Measurements from ENCODE around the gene CUBN. TPM values are rescaled to one million over a fixed set of nuclear protein-coding genes. Genes with fewer than 3 reads are reported as not detected.

Gene CUBN
- total and polyA plus RNA-seq, 10 of the 15 experiments (the other 5 are each of a cell fraction or from before 2014, with no cell fraction given), result under 0.01 to 0.14 (median 0.02) TPM; not detected in 6

- CTCF ChIA-PET, result no interaction called here
- WGBS (ENCODE audit: insufficient coverage, insufficient replicate concordance, low lambda C conversion rate, missing lambda C conversion rate), result 44% methylated on average over 3 of the region's 3 CpGs
- Histone ChIP-seq H3K9me3 (replicated peaks; ENCODE audit: control insufficient read depth, insufficient read depth, low read length) (no peaks in the 10 kb centered on the region), H3K9ac (ENCODE audit: control insufficient read depth, insufficient read depth, low read length) (no peak overlapping the region), H3K36me3 (ENCODE audit: control insufficient read depth in 2 of 2, insufficient read depth in 2 of 2, low read length in 1 of 2) (no peaks in the 10 kb centered on the region), H4K20me1 (ENCODE audit: control insufficient read depth, insufficient read depth) (no peaks in the 10 kb centered on the region), H3K79me2 (ENCODE audit: control insufficient read depth, insufficient read depth, low read length) (no peaks in the 10 kb centered on the region), H3K4me3 (no peak overlapping the region), H3K27ac (ENCODE audit: control insufficient read depth, insufficient read depth) (no peak overlapping the region), H3K4me2 (ENCODE audit: control insufficient read depth, insufficient read depth) (no peak overlapping the region), H2AFZ (ENCODE audit: control insufficient read depth, low read depth, low read length) (no peak overlapping the region), H3K4me1 (ENCODE audit: control insufficient read depth, insufficient read depth, low read length) (no peaks in the 10 kb centered on the region), H3K27me3 (replicated peaks in 1 of 2; ENCODE audit: control insufficient read depth in 2 of 2, insufficient read depth in 2 of 2, low read length in 1 of 2) (no peaks in the 10 kb centered on the region)
- no peak for ATAC-seq
- RAD21 ChIA-PET (ENCODE audit: unreplicated experiment), result no interaction called here
- DNase-seq (ENCODE audit: low read depth, low spot score), result no peak
- FAIRE-seq, result no peak
- in situ Hi-C loops (cut with MboI), result no loop called here
- BruUV-seq (replicated peaks), result no TSS peak
- intact Hi-C loops (cut with micrococcal nuclease; ENCODE audit: unreplicated experiment), result no loop called here
- SMC1A ChIA-PET (ENCODE audit: uncharacterized antibody, unreplicated experiment), result no interaction called here
- no peak for TF ChIP-seq CREB1 (IDR thresholded peaks at IDR 0.05; ENCODE audit: low read depth)
- no peak for TF ChIP-seq CBX3 (IDR thresholded peaks at IDR 0.05; ENCODE audit: borderline replicate concordance, low read depth)
- TF ChIP-seq USF1 (IDR thresholded peaks at IDR 0.05; ENCODE audit: borderline replicate concordance, extremely low read length, insufficient read depth, low read depth, low read length), result no peak
- TF ChIP-seq SMARCA5 (IDR thresholded peaks at IDR 0.05), result no peak
- POLR2A ChIA-PET, result no interaction called here
Measured at GRCh38 chr10:17143055-17143690, 13.6 kb upstream of the CUBN start.

GRCh38 chr10:17141504-17142229 is 12.1 kb upstream of the CUBN start:
- Histone ChIP-seq H3K9me3 (replicated peaks; ENCODE audit: control insufficient read depth, insufficient read depth, low read length) (no peaks in the 10 kb centered on the region), H2AFZ (ENCODE audit: control insufficient read depth, low read depth, low read length) (no peak overlapping the region), H4K20me1 (ENCODE audit: control insufficient read depth, insufficient read depth) (no peaks in the 10 kb centered on the region), H3K4me2 (ENCODE audit: control insufficient read depth, insufficient read depth) (no peak overlapping the region), H3K79me2 (ENCODE audit: control insufficient read depth, insufficient read depth, low read length) (no peaks in the 10 kb centered on the region), H3K4me3 (no peak overlapping the region), H3K27ac (ENCODE audit: control insufficient read depth, insufficient read depth) (no peak overlapping the region), H3K9ac (ENCODE audit: control insufficient read depth, insufficient read depth, low read length) (no peak overlapping the region), H3K4me1 (ENCODE audit: control insufficient read depth, insufficient read depth, low read length) (no peaks in the 10 kb centered on the region), H3K27me3 (replicated peaks in 1 of 2; ENCODE audit: control insufficient read depth in 2 of 2, insufficient read depth in 2 of 2, low read length in 1 of 2) (no peaks in the 10 kb centered on the region), H3K36me3 (ENCODE audit: control insufficient read depth in 2 of 2, insufficient read depth in 2 of 2, low read length in 1 of 2) (no peaks in the 10 kb centered on the region)
- CTCF ChIA-PET, result no interaction called here
- RAD21 ChIA-PET (ENCODE audit: unreplicated experiment), result no interaction called here
- intact Hi-C loops (cut with micrococcal nuclease; ENCODE audit: unreplicated experiment), result no loop called here
- SMC1A ChIA-PET (ENCODE audit: uncharacterized antibody, unreplicated experiment), result interaction anchor here (0.6 kb wide), 1 partner anchor 105 kb away, joined by 3 read pairs; no protein-coding TSS in a partner anchor
- WGBS (ENCODE audit: insufficient coverage, insufficient replicate concordance, low lambda C conversion rate, missing lambda C conversion rate), result 32% methylated on average over 1 of the region's 1 CpG
- in situ Hi-C loops (cut with MboI), result no loop called here
- POLR2A ChIA-PET, result no interaction called here
- FAIRE-seq (no peak), DNase-seq (ENCODE audit: low read depth, low spot score) (no peak), ATAC-seq (no peak)
- no TSS peak for BruUV-seq (replicated peaks)
- TF ChIP-seq ZBED1 (IDR thresholded peaks at IDR 0.05; ENCODE audit: borderline replicate concordance), result no peak
- TF ChIP-seq HSF1 (IDR thresholded peaks at IDR 0.05; ENCODE audit: low read depth, low read length), result no peak
- no peak for TF ChIP-seq FOS (IDR thresholded peaks at IDR 0.05; ENCODE audit: borderline replicate concordance, extremely low read depth, insufficient read length)
- no peak for TF ChIP-seq CEBPB (IDR thresholded peaks at IDR 0.05; ENCODE audit: borderline replicate concordance in 1 of 2, low read depth in 2 of 2, low read length in 2 of 2)
- no peak for TF ChIP-seq NR2C2 (IDR thresholded peaks at IDR 0.05; ENCODE audit: borderline replicate concordance, control insufficient read depth, insufficient read length, low read depth)
- no peak for TF ChIP-seq NBN (IDR thresholded peaks at IDR 0.05)
- TF ChIP-seq JUNB (IDR thresholded peaks at IDR 0.05), result no peak
- no peak for TF ChIP-seq RCOR1 (conservative IDR thresholded peaks at IDR 0.05; ENCODE audit: low read depth, low read length)
- TF ChIP-seq DPF2 (IDR thresholded peaks at IDR 0.05), result no peak

Data from GM12878 (cell line).